Activated T-cell treated with anti-CD3 and anti-CD28 coated beads, Interleukin-2, amount 50 U/mL, for 48 hours (primary cell): ENCODE data around the gene ATG2A.
A peak's percentile ranks its signal among the peaks of the same experiment; 100 is the strongest.

Experiments used
- DNase-seq, 2 experiments: peaks; one replicate each; pipeline ENCODE4 v3.0.0-alpha.2; 2020

Gene ATG2A

DNA sequence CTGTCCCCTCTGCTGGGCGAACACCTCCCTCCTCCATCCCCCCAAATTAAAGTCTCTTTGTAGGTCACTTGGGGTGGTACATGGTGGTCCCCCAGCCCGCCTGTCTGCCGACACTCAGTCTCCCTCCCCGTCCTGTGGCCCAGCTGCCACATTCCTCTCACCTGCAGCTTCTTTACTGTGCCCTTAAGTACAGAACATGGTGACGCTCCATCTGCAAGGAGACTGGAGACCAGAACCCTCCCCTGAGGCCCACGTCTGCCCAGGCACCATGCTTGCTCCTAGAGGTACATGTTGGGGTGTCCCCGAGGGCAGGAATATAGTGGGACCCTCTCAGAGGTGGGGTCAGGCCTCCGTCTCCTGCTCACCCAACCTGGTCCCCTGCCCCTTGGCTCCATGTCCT, 33.0 kb downstream of the ATG2A start:
- DNase-seq = no peak

DNA sequence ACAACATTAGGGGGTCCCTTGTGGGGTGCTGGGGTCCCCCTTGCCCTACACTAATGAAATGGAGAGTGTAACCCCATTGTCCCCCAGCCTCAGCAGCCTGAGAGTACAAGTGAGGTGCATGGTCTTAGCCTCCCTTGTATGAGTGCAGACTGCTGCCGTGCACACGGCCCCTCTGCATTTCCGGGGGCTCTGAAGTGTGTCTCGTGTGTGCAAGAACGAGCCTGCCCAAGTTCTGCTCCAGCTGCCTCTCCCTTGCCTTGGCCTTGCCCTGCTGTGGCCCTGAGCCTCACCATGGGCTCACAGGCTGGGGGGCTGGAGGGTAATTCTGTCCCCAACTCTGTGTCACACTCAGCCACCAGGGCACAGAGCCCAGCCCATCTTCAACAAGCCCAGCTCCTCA, 33.4 kb downstream of the ATG2A start:
- DNase-seq = no peak

DNA sequence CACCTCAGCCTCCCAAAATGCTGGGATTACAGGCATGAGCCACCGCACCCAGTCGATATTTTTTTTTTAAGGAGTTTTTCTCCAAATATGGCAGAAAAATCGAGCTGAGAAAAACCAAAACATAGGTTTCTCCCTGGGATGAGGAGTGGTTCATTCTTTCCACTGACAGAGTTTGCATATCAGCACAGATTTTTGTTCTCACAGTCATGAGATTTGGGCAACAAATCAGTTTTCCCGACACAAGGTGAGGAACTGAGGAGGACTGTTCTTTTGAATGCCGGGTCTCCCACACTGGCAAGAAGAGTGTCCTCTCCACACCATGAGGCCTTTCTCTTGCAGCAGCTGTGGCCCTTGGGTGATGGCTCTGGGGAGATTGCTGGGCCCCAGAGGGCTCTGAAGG, 34.8 kb downstream of the ATG2A start:
- no peak for DNase-seq

DNA sequence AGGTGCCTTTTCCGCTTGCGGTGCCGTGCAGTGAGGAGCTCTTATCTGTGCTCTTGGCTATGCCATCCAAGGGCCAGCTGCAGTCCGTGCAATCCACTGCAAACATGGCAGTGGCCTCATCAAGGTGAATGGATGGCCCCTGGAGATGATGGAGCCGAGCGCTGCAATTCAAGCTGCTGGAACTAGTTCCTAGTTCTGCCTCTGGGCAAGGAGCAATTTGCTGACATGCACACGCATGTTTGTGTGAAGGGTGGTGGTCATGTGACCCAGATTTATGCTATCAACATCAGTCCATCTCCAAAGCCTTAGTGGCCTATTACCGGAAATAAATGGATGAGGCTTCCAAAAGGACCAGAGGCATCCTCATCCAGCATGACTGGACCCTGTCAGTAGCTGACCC, 35.5 kb downstream of the ATG2A start:
- no peak for DNase-seq

DNA sequence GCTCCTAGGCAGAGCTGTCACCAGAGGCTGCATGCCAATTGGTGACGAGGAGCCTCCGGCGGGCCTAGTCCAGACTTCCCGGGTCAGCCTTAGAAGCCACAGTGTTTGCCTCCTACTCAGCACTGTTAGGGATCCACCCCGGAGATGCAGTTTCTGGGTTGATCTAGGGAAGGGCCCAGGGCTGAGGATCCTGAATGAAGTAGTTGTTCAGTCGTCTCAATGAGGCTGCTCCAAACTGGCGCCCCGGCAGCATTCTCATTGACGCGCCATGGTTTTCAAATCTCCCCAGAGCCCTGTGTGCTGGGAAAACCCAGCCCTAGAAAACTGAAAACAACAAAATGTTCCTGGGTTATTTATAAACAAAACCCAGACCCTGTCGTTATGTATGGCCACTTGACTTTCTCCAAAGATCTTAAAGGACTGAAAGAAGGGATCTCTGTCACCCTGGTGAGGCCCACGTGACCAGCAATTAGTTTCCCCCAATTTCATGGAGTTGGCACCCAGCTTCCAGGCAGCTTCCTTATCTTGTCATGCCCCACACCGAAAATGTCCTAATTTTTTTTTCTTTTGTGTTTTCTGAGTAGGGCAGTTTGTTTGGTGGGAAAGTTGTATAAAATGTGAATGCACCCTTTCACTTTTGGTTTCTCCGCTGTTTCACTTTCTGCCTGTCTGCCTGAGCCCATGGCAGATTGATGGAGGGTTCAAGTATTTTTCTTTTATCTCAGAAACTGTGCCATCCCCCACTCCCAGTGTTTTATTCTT, 36.6 kb downstream of the ATG2A start:
- peak; percentile 33 to 35 for DNase-seq

DNA sequence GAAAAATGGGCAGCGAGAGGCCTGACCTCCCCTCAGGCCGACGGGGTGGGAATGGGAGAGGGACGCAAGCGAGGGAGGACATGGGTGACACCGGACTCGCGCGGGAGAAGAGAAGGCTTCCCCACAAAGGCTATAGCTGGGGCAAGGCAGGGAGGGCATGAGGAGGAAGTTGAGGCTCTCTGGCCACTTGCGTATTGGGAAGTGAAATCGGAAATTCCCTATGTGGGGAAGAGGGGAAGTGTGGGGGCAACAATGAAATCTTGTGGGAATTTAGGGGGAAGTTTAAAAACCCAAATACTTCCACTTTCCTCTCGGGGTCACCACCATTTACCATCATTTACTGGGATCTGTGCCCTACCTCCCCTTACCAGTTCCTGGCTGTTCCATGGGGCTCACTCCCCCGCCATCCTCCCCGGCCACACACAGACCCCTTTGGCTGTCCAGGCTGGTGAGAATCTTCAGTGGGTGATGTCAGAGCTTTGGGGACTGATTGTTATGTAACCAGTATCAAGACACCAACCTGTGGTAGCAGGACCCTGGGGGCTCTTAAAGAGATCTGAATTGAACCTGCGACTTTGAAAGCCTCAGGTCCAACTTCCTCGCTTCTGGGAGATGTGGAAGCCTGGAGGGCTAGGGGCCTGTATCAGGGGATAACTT, 37.6 kb downstream of the ATG2A start:
- DNase-seq = peak; percentile 37 to 45

DNA sequence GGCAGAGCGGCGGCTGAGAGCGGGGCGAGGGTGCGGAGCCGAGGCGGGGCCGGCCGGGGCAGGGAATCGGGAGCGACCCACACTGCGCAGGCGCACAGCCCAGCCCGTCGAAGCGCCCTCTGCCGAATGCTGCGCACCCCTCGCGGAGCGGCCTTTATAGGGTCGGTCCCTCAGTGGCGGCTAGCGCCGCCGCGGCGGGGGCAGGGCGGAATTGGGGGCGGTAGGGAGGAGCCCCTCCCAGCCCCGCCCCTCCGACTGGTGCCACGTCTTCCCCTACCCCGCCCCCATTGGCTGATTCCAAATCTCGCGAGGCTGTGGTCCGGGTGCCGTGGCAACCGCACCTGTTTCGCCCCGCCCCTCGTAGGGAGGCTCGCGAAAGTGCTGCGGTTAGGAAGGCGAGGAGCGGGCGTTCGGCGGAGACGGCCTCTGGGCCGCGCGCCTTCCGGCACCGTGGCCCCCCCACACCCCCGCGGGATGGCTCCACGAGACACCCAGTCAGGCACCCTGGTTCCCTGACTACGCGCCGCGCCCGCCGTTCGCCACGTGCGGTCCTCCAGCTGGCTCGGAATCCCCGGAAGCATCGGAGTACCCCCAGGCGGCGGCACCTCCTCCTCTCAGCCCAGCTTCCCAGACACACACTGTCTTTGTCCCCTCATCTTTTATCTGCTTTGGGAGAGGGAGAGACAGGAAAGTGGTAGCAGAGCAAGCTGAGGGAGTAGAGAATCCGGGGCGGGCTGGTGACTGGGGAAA, 38.3 kb downstream of the ATG2A start, which contains the start of gene EHD1:
EHD1 (minus strand) TSS at position 128 of the 750 bp plus-strand sequence. CDS start 157 bp downstream, outside the sequence.
- peak; percentile 99 to 100 for DNase-seq

DNA sequence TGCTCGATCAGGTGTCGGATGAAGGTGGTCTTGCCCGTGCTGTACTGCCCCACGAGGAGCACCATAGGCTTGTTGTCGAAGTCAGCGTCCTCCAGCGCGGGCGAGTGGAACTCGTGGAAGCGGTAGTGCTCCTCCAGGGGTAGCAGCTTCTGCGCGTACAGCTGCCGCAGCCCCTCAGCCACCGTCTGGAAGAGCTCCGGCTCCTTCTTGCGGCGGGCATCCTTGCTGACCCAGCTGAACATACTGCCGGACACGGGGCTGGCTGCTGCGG, 38.9 kb downstream of the ATG2A start:
- no peak for DNase-seq

DNA sequence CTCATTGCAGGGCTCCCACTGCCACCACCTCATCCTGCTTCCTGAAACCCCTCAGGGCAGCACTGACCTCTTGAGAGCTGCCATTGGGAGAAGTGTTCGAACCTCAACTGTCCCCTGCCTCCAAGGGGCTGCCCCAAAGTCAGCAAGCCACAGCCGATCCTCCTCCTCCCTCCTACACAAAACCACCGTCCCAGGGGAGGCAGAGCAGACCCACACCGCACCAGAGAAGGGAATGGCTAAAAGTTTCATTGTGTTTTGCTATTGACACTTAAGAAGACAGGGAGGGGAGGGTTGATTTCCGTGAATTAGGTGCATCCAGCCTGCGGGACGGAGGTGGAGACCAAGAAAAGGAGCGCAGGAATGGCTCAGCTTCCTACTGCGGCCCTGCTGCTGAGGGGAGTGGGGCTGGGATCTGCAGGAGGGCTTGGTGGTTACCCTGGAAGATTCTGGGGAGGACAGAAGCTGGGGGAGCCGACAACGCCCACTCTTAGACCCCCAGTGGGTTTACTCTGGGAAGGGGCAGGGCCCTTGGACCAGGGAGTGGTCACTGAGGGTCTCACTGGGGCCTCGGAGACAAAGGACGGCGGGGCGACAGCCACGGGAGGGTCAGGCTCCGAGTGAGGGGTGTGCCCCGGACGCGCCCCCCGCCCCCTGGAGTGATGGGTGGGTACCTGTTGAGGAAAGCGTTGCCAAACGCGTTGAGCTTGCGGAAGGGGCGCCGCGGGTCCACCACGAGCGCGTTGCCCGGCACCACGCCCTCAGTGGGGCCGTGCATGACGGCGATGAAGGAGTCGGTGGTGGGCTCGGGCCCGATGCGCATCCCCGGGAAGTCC, 39.4 kb downstream of the ATG2A start:
- peak; percentile 57 to 62 for DNase-seq

DNA sequence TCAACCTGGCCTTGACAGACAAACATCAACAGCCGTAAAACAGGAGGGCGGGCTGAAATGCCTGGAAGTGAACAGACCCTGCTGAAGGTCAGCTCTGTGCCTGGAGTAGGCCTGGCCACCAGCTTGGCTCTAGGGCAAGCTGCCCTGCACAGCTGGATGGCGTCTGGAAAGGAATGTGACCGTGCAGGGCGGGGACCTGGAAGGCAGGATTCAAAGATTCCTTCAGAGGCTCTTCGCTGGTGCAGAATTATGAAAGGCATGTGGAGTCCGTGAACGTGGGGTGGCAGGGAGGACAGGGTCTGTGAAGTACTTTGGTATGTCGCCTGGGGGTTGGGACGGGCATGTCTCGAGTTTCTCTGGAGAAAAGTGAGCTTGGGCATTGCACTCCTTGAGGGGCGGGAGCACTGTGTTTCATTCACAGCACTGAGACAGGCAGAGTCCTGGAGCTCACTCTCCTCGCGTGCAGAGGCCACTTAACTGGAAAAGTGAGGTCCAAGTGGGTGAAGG, 40.1 kb downstream of the ATG2A start:
- DNase-seq = peak in 1 of 2 experiments; percentile 45

DNA sequence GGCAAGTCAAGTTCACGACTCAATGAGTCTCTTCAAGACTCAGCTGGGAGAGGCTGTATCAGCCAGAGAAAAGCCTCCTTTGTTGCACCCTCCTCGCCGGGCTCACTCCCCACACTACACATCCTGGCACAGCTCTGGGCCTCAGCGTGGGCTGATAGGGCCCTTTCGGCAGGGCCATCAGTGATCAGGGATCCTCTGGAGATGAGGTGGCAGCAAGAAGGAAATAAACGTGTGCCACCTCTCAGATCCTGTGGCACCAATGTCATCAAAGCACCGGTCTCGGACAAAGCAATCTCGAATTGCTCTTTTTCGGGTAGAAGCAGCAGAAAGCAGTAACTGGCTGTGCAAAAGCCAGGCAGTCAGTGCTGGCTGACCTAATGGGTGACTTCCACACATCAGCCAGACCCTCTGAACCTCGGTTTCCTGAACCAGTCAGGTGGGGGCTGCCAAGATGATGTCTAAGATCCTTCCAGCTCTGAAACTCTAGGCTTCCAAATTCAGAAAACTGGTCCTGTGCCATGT, 40.7 kb downstream of the ATG2A start:
- peak; percentile 70 to 75 for DNase-seq

DNA sequence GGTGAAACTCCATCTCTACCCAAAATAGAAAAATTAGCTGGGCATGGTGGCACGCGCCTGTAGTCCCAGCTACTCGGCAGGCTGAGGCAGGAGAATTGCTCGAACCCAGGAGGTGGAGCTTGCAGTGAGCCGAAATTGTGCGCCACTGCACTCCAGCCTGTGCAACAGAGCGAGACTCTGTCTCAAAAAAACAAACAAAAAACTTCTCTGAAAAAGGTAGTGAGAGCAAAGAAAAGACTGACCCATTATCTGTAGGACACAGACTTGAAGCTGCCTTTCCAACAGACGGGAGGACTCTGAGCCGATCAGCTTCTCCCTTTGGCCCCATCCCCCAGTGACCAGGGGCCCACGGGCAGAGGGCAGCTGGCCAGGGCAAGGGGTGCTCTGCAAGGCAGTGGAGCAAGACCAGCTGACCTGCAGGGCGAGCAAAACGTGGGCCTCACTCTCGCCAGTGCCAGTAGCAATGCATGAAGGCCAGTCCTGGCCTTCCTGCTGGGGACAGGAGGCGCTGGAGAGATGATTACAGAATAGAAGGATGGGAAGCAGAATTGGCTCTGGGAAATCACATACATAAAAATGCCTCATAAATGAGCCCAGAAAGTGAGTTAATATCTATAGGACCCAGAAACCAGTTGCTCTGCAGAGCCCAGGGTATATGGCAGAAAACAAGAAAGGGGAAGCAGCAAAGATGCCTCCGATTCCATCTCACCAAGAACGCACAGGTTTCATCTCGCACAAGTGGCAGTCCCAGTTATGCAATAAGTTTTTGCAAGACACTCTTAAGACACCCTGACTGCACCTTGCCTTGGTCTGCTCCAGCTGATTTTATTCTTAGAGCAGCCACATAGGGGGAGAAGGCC, 41.4 kb downstream of the ATG2A start:
- DNase-seq = no peak

DNA sequence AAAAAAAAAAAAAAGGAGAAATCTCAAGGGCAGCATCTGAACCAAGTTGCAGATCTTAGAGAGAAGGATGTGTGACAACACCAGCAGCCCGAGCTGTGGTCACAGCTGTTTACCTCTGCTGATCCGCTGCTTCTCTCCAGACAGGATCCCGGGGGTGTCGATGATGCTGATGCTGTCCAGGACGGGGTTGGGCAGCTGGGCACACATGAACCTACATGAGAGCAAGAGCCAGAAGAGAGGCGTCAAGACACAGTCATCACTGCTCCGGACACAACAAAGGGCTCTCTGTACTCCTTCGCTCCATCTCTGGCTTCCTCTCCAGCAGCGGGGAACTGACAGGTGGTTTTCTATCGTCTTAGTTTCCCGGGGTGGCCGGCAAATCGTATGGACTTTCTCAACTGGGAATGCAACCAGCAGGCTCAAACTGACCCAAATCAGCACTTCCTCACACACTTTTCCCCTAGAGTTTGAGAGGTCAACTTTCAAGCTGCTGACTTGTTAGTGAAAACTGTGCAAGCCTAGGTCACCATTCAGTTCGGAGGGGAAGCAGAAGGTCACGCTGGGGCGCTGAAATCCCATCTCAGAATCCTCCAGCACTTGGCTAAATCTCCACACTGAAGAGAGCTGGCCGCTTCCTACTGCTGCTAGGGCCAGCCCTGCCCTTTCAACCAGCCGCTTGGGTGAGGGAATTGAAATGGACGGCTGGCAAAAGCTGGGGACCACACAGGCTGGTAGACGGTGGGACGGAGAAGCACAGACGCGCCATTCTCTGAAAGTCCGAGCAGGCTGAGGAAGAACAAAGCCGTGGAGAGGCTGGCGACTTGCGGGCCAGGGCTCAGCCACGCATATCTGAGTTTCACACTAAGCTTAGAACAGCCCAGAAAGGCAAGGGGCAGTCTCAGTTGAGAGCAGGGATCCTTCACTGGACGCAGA, 42.4 kb downstream of the ATG2A start:
- no peak for DNase-seq

DNA sequence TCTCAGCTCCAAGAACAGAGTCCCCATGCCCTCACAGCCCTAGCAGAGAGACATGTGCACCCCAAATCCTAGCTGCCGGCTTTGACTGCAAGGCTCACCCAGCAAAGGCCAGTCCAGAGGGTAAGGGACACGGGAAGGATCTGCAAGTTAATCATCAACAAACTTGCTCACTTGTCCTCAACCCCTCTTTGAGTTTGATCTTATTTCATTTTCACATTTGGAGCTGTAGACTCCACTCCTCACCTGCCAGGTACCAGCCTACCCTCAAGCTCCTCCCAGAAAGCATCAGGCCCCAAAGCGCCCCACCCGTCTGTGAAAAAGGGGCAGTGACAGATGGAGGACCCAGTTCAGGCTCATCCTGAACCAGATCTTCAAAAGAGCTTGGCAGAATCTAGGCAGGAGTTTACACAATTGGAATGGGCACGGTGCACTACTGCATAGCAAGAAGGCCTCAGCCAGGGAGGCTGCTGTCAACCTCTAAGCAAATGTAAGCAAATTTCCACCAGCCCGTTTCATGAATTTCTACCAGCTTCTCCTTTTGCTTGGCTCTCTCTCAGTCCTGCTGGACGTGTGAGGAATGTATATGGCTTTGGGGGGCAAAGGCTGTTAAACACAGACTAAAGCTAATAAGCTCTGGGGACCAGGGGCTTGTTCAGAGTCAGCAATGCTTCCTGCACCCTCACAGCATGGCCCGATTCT, 44.1 kb downstream of the ATG2A start:
- no peak for DNase-seq

DNA sequence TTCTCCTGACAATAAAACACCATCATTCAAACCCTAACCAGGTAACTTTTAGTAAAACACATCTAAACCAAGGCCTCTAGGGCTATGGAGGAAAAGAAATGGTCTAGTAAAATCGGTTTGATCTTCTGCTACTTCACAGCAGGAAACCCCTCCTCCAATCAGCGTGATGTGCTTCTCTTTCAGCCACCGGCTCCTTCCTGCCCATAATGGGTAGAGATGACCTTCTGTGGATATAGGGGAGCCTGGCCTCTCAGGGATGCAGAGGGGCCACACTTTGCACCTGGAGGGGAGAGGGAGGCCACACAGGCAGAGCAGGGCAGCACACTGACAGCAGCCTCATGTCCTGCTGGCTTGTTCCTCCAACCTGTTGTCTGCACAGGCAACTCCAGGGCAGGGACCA, 45.5 kb downstream of the ATG2A start:
- no peak for DNase-seq

DNA sequence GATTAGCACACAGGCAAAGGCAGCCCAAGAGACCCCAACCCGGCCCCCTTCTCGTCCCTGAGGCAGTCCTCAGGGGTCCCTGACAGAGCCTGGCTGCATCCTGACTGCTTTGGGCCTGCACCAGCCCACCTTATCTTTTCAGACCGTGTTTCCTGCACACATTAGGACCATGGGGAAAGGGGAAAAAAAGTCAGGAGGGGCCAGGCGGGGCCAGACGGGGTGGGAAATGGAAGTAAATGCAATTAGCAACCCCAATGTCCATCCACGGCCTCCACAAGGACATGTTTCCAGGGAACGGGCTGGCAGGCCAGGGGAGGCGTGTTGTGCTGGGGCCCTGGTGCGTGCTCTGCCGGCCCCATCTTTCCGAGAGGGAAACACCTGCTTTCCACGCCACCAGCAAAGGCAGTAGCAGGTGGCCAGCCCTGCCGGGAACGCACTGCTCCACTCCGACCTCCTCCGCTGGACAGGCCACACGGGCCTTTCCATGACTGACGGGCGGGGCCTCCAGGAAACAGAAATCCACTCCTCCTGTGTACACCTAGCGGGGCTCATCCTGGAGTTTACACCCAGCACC, 46.0 kb downstream of the ATG2A start:
- no peak for DNase-seq

DNA sequence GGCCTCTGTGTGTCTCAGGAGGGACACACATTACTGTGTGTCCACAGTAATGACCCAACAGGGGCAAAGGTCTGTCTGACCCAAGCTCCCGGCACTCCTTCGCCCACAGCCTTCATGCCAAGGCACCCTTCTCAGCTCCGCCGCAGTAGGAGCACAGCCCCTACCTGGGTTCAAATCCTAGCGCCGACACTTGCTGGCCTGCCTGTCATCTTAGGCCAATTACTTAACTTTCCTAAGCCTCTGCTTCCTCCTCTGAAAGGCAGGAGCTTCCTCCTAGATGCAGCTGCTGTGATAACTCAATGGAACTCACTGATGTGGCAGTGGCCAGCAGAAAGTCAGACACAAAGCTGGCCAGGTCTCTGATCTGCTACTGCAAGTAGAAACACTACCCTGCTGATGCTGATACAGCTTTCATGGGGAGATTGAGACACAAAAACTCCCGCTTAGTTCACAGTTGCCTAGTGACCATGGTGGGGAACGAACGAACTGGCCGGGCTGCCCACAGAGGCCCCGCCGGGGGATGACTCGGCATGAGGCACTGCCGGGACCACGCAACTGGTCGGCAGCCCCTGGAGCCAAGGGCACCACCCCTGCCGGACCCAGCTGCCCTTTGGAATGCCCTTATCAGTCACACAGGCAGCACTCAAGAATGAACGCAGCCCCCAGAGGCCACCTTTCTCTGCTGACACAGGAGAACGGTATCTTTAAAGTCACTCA, 46.7 kb downstream of the ATG2A start:
- DNase-seq = peak in 1 of 2 experiments; percentile 46

DNA sequence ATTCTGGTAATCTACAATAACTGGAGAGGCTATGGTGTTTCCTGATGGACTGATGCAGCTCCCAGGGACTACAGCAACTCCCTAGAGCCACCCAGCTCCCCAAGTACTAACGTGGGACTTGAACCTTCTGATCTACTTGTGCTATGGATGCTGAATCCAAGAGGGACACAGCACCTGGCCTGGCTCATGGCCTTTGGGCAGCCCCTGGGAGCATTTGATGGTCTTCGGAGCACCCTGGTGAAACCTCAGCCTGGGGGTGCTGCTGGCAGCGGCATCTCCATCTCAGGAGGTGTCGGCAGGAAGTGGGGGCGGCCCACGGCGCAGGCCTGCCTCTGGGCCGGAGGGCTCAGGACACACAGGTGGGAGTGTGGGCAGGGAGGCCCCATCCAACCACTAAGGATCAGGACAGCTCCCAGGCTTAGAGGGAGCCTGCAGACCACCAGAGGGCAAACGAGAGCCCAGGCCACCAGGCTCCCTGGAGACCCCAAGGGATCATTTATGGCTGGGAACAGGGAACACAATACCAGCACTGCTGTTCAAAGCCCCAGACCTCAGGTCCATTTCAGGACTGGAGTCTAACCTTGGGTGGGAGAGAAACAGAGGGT, 47.3 kb downstream of the ATG2A start:
- DNase-seq = peak; percentile 38 to 52
